K562 (cell line): ENCODE measurements around the gene MKLN1. TPM values are rescaled to one million over a fixed set of nuclear protein-coding genes. Genes with fewer than 3 reads are reported as not detected.

Experiments
- ARID2 ChIP-seq: fragments of 450-650 bp; IDR thresholded peaks from 2 replicates; pipeline ENCODE4 v1.6.1; 2017; ENCODE audit warnings: antibody characterized with exemption, mild to moderate bottlenecking
- ATF1 ChIP-seq, 2 experiments: fragments of 450-650 bp in 1 of 2; IDR thresholded peaks; 2 replicates each; pipeline ENCODE4 v1.6.1; 2016; ENCODE audit warnings: missing compliant biosample characterization in 1 of 2, missing genetic modification characterization in 1 of 2
- ATF4 ChIP-seq: fragments of 450-650 bp; formaldehyde crosslinking; IDR thresholded peaks from 2 replicates; pipeline ENCODE4 v1.4.0; 2022; ENCODE audit warnings: mild to moderate bottlenecking, moderate library complexity
- BHLHE40 ChIP-seq: IDR thresholded peaks from 2 replicates; pipeline ENCODE4 v1.6.1; 2011; ENCODE audit warnings: low read length, improper control_type of control experiment
- CEBPB ChIP-seq: fragments of 450-650 bp; IDR thresholded peaks from 2 replicates; pipeline ENCODE4 v1.6.1; 2016; ENCODE audit warnings: missing genetic modification characterization, missing compliant biosample characterization
- CREBBP ChIP-seq: IDR thresholded peaks from one replicate; pipeline ENCODE4 v1.6.1; 2012; ENCODE audit warnings: low read depth, mild to moderate bottlenecking, control low read depth, inconsistent platforms, low read length
- KLF16 ChIP-seq: IDR thresholded peaks from 2 replicates; pipeline ENCODE4 v1.6.1; 2016; ENCODE audit warnings: antibody characterized with exemption
- NR2C2 ChIP-seq, 2 experiments: fragments of 200-800 bp in 1 of 2; sonication (Bioruptor generic) in 1 of 2; sonication (generic) in 1 of 2; formaldehyde crosslinking in 1 of 2; IDR thresholded peaks; 2 replicates each; pipeline versions ENCODE4 v1.6.1 to v1.8.0; 2016 to 2022; ENCODE audit warnings: mild to moderate bottlenecking in 1 of 2, missing compliant biosample characterization in 1 of 2, missing genetic modification characterization in 1 of 2, missing genetic modification reagents in 1 of 2
- RFX5 ChIP-seq: IDR thresholded peaks from 2 replicates; pipeline ENCODE4 v1.6.1; 2011; ENCODE audit warnings: low read depth, mild to moderate bottlenecking, improper control_type of control experiment, low read length
- SREBF1 ChIP-seq: fragments of 150-350 bp; IDR thresholded peaks from 2 replicates; pipeline ENCODE4 v1.6.1; 2014; ENCODE audit warnings: antibody characterized with exemption, low read depth, low read length, borderline replicate concordance
- STAT6 ChIP-seq: sonication (generic); formaldehyde crosslinking; IDR thresholded peaks from 2 replicates; pipeline ENCODE4 v1.8.1; 2023; ENCODE audit warnings: mild to moderate bottlenecking, missing genetic modification reagents
- SUPT5H ChIP-seq: fragments of 450-650 bp; IDR thresholded peaks from 2 replicates; pipeline ENCODE4 v1.6.1; 2016
- TOE1 ChIP-seq, 2 experiments: fragments of 450-650 bp in 1 of 2; sonication (generic) in 1 of 2; formaldehyde crosslinking in 1 of 2; IDR thresholded peaks; 2 replicates each; pipeline versions ENCODE4 v1.7.1 to v1.8.0; 2016 to 2022; ENCODE audit warnings: borderline replicate concordance in 2 of 2, mild to moderate bottlenecking in 2 of 2, antibody characterized with exemption in 1 of 2, inconsistent platforms in 1 of 2, low read depth in 1 of 2, missing genetic modification reagents in 1 of 2, moderate library complexity in 1 of 2
- XRCC5 ChIP-seq: fragments of 200-400 bp; formaldehyde crosslinking; IDR thresholded peaks from 2 replicates; pipeline ENCODE4 v1.6.1; 2017; ENCODE audit warnings: low read depth, mild to moderate bottlenecking, low read length
- ZNF253 ChIP-seq: fragments of 250-450 bp; sonication (Bioruptor Pico); conservative IDR thresholded peaks from 2 replicates; pipeline ENCODE4 v1.6.1; 2021; ENCODE audit warnings: mild to moderate bottlenecking
- ZNF347 ChIP-seq: fragments of 450-650 bp; formaldehyde crosslinking; IDR thresholded peaks from 2 replicates; pipeline ENCODE4 v1.4.0; 2020; ENCODE audit warnings: low read depth, mild to moderate bottlenecking, moderate library complexity
- ZNF589 ChIP-seq: fragments of 200-800 bp; sonication (Bioruptor generic); IDR thresholded peaks from 2 replicates; pipeline ENCODE4 v1.6.1; 2016; ENCODE audit warnings: low read depth, missing genetic modification characterization, missing compliant biosample characterization
- ZNF639 ChIP-seq, 2 experiments: fragments of 200-800 bp in 1 of 2; sonication (Bioruptor generic) in 1 of 2; sonication (generic) in 1 of 2; formaldehyde crosslinking in 1 of 2; IDR thresholded peaks in 1 of 2; conservative IDR thresholded peaks in 1 of 2; 2 replicates each; pipeline versions ENCODE4 v1.5.0 to v1.6.1; 2016 to 2020; ENCODE audit warnings: missing compliant biosample characterization in 1 of 2, missing genetic modification characterization in 1 of 2, missing genetic modification reagents in 1 of 2
- polyA plus RNA-seq, 8 experiments: library from polyadenylated mRNA; depleted of rRNA in 4 of 8; stranded (reverse) in 5 of 8; unstranded in 3 of 8; fragments of >200 nt; fragmentation: Nextera tagmentation in 2 of 8; fragmentation: Illumina TruSeq in 1 of 8; extraction: Ambion mirVana in 2 of 8; extraction: Trizol in 1 of 8; gene quantifications; 2 replicates each; pipeline versions ENCODE4 v1.2.1 to v1.2.3, GENCODE V29; 2011 to 2014; ENCODE audit warnings: inconsistent platforms in 1 of 8, missing spikeins in 1 of 8
- total RNA-seq, 7 experiments: library from RNA; depleted of rRNA in 6 of 7; stranded (reverse); fragments of >200 nt in 6 of 7; fragmentation: Illumina TruSeq in 2 of 7; extraction: Trizol in 2 of 7; gene quantifications; 2 replicates each; pipeline versions ENCODE4 v1.2.1 to v1.2.3, GENCODE V29; 2011 to 2021; ENCODE audit warnings: low replicate concordance in 1 of 7
- TF ChIP-seq, protein P1 (sequence below), 2 experiments: fragments of 450-650 bp in 1 of 2; sonication (generic) in 1 of 2; formaldehyde crosslinking in 1 of 2; IDR thresholded peaks in 1 of 2; conservative IDR thresholded peaks in 1 of 2; 2 replicates each; pipeline versions ENCODE4 v1.6.1 to v1.8.1; 2016 to 2023; ENCODE audit warnings: mild to moderate bottlenecking in 2 of 2, moderate library complexity in 2 of 2, inconsistent platforms in 1 of 2, missing genetic modification reagents in 1 of 2
- TF ChIP-seq, protein P2 (sequence below): fragments of 250-450 bp; sonication (Bioruptor Pico); IDR thresholded peaks from 2 replicates; pipeline ENCODE4 v1.6.1; 2021; ENCODE audit warnings: mild to moderate bottlenecking

The MKLN1 gene
- total and polyA plus RNA-seq, 9 of the 15 experiments (the other 6 are each of a cell fraction or from before 2014, with no cell fraction given), result 18.6 to 80.4 (median 56.0) TPM

GRCh38 chr7:131325179-131325840, 2.4 kb upstream of the MKLN1 start (continued):
- TF ChIP-seq STAT6 (no peak), ARID2 (no peak), SREBF1 (no peak), CREBBP (no peak), TOE1 (IDR thresholded peaks at IDR 0.05; ENCODE audit: borderline replicate concordance) (no peak), TOE1 (CRISPR knock-in tag; IDR thresholded peaks at IDR 0.05; ENCODE audit: borderline replicate concordance, low read depth) (no peak), KLF16 (no peak), CEBPB (tag) (no peak), ZNF589 (CRISPR knock-in tag) (peak; percentile 45; the same call in 1 of the 2 replicates), ZNF639 (CRISPR knock-in tag; conservative IDR thresholded peaks at IDR 0.05 in 1 of 2, IDR thresholded peaks at IDR 0.05 in 1 of 2) (0 out of 4 replicates have a peak, but pooled peaks of 1 of the 2 experiments have one; percentile 36), ATF4 (no peak), BHLHE40 (no peak), NR2C2 (CRISPR knock-in tag; IDR thresholded peaks at IDR 0.05) (no peak), NR2C2 (tag; IDR thresholded peaks at IDR 0.05) (peak; percentile 72), XRCC5 (no peak), RFX5 (no peak), ZNF253 (no peak), ATF1 (CRISPR knock-in tag; IDR thresholded peaks at IDR 0.05) (no peak), ATF1 (tag; IDR thresholded peaks at IDR 0.05) (peak; percentile 13; the same call in 1 of the 2 replicates), ZNF347 (CRISPR knock-in tag) (no peak), SUPT5H (no peak)
- TF ChIP-seq, protein P1, sequence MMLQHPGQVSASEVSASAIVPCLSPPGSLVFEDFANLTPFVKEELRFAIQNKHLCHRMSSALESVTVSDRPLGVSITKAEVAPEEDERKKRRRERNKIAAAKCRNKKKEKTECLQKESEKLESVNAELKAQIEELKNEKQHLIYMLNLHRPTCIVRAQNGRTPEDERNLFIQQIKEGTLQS (IDR thresholded peaks at IDR 0.05), result peak; percentile 85
- TF ChIP-seq, protein P1 (CRISPR knock-in tag; conservative IDR thresholded peaks at IDR 0.05), result no peak
- TF ChIP-seq, protein P2, sequence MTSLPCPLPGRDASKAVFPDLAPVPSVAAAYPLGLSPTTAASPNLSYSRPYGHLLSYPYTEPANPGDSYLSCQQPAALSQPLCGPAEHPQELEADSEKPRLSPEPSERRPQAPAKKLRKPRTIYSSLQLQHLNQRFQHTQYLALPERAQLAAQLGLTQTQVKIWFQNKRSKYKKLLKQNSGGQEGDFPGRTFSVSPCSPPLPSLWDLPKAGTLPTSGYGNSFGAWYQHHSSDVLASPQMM (CRISPR knock-in tag), result no peak
